NCI-H82 treated with DMSO at 0.1 percent for 48 hours (cell line): ENCODE measurements around the gene NCSTN.
A peak's percentile ranks its signal among the peaks of the same experiment; 100 is the strongest.

Experiments
- DNase-seq: peaks from one replicate; lab custom pipeline; 2025; ENCODE audit not compliant: unreplicated experiment; lab: John Stamatoyannopoulos, UW

The NCSTN gene

GRCh38 chr1:160351629-160352028 lies 8.4 kb downstream of the NCSTN start:
- DNase-seq, result no peak

- no peak for DNase-seq
Observed at GRCh38 chr1:160352555-160352954, 9.4 kb downstream of the NCSTN start.

GRCh38 chr1:160353223-160353622 lies 10.0 kb downstream of the NCSTN start:
- no peak for DNase-seq

- DNase-seq, result peak; percentile 50
Observed at GRCh38 chr1:160354388-160354985, 11.3 kb downstream of the NCSTN start.

GRCh38 chr1:160357286-160358002 lies 14.3 kb downstream of the NCSTN start:
- no peak for DNase-seq

GRCh38 chr1:160358073-160358472 lies 14.9 kb downstream of the NCSTN start:
- DNase-seq, result no peak

- no peak for DNase-seq
Observed at GRCh38 chr1:160359559-160360226, 16.5 kb downstream of the NCSTN start.

- DNase-seq, result no peak
Observed at GRCh38 chr1:160360227-160360695, 17.1 kb downstream of the NCSTN start.

GRCh38 chr1:160361199-160361598 lies 18.0 kb downstream of the NCSTN start:
- DNase-seq, result no peak

- DNase-seq, result no peak
Observed at GRCh38 chr1:160361814-160362167, 18.6 kb downstream of the NCSTN start.

GRCh38 chr1:160362168-160362957 lies 19.2 kb downstream of the NCSTN start:
- peak; percentile 100 for DNase-seq

- DNase-seq, result peak; percentile 77
Observed at GRCh38 chr1:160363010-160363409, 19.8 kb downstream of the NCSTN start.

- peak; percentile 25 for DNase-seq
Observed at GRCh38 chr1:160363951-160364735, 21.0 kb downstream of the NCSTN start.

GRCh38 chr1:160365325-160365724 lies 22.1 kb downstream of the NCSTN start:
- peak; percentile 33 for DNase-seq

- DNase-seq, result peak; percentile 96
Observed at GRCh38 chr1:160366731-160367515, 23.7 kb downstream of the NCSTN start, which contains the start of gene NHLH1. NHLH1 (plus strand) TSS chr1:160367071; CDS start chr1:160370732, 3,661 bp downstream.

GRCh38 chr1:160367516-160367900 lies 24.3 kb downstream of the NCSTN start:
- no peak for DNase-seq

GRCh38 chr1:160367934-160368923 lies 25.0 kb downstream of the NCSTN start:
- peak; percentile 54 for DNase-seq

- DNase-seq, result no peak
Observed at GRCh38 chr1:160369087-160369486, 25.9 kb downstream of the NCSTN start.
